ENCODE measurements around the gene ARHGEF2.

Gene ARHGEF2

DNA sequence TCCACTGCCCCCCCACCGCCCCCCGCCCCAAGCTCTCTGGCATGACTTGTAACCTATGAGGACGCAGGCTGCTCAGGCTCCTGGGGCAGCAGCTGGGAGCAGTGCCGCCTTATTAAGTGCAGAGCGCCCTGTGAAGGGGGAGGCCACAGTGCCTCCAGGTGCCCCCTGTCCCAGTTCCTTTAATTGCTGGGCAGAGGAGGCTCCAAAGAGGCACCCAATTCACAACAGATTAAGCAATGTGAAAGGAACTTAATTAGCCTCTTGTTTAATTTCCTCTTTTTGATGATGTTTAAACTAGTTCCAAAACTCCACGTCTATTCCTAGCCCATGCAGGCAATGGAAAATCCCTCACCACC lies 33.9 kb downstream of the ARHGEF2 start:
- Histone ChIP-seq H3K4me2 (peak overlapping the region; percentile 83), H3K27me3 (ENCODE audit: insufficient read depth, low read depth) (no peaks in the 10 kb centered on the region), H3K27ac (peak overlapping the region; percentile 23; the same call in 1 of the 2 replicates), H2AFZ (ENCODE audit: low read depth) (no peak overlapping the region), H3K4me3 (IDR thresholded peaks at IDR 0.05; ENCODE audit: insufficient read depth, low read depth, low read length) (no peak overlapping the region), H3K4me1 (ENCODE audit: low read depth, poor library complexity, severe bottlenecking) (peaks cover 100% of the 10 kb centered on the region), H3K36me3 (ENCODE audit: insufficient read depth) (peaks cover 10% of the 10 kb centered on the region; the same call in 1 of the 2 replicates), H3K79me2 (ENCODE audit: insufficient read depth, low read depth) (peaks cover 8% of the 10 kb centered on the region; the same call in 1 of the 2 replicates), H4K20me1 (ENCODE audit: insufficient read depth) (no peaks in the 10 kb centered on the region), H3K9ac (no peak overlapping the region)
- TF ChIP-seq, protein P1, sequence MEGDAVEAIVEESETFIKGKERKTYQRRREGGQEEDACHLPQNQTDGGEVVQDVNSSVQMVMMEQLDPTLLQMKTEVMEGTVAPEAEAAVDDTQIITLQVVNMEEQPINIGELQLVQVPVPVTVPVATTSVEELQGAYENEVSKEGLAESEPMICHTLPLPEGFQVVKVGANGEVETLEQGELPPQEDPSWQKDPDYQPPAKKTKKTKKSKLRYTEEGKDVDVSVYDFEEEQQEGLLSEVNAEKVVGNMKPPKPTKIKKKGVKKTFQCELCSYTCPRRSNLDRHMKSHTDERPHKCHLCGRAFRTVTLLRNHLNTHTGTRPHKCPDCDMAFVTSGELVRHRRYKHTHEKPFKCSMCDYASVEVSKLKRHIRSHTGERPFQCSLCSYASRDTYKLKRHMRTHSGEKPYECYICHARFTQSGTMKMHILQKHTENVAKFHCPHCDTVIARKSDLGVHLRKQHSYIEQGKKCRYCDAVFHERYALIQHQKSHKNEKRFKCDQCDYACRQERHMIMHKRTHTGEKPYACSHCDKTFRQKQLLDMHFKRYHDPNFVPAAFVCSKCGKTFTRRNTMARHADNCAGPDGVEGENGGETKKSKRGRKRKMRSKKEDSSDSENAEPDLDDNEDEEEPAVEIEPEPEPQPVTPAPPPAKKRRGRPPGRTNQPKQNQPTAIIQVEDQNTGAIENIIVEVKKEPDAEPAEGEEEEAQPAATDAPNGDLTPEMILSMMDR (conservative IDR thresholded peaks at IDR 0.05; ENCODE audit: low read depth, low read length), result no peak

DNA sequence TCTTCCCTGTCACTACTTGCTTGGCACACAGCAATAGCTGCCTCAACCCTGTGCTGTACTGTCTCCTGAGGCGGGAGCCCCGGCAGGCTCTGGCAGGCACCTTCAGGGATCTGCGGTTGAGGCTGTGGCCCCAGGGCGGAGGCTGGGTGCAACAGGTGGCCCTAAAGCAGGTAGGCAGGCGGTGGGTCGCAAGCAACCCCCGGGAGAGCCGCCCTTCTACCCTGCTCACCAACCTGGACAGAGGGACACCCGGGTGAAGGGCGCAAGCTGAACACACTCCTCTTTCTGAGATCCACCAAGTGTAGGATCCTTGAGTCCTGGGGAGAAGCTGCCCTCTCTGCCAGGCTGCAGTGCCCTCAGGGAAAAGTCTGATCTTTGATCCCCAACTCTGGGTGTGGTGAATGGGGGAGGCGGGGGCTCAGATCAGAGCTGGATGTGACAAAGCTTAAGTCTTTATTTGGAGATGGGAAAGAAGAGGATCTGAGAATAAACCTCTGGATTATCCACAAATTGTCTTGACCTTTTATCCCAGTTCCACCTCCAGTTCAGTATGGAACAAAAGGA lies 35.7 kb downstream of the ARHGEF2 start:
- Histone ChIP-seq H3K27ac (peak overlapping the region; percentile 25; the same call in 1 of the 2 replicates), H3K4me1 (ENCODE audit: low read depth, poor library complexity, severe bottlenecking) (peaks cover 100% of the 10 kb centered on the region), H3K9ac (no peak overlapping the region), H3K27me3 (ENCODE audit: insufficient read depth, low read depth) (no peaks in the 10 kb centered on the region), H3K36me3 (ENCODE audit: insufficient read depth) (peaks cover under 1% of the 10 kb centered on the region; the same call in 1 of the 2 replicates), H2AFZ (ENCODE audit: low read depth) (no peak overlapping the region), H4K20me1 (ENCODE audit: insufficient read depth) (no peaks in the 10 kb centered on the region), H3K4me3 (IDR thresholded peaks at IDR 0.05; ENCODE audit: insufficient read depth, low read depth, low read length) (peak overlapping the region; percentile 0), H3K79me2 (ENCODE audit: insufficient read depth, low read depth) (peaks cover 5% of the 10 kb centered on the region; the same call in 1 of the 2 replicates), H3K4me2 (peak overlapping the region; percentile 83)
- TF ChIP-seq, protein P1 (conservative IDR thresholded peaks at IDR 0.05; ENCODE audit: low read depth, low read length), result no peak

DNA sequence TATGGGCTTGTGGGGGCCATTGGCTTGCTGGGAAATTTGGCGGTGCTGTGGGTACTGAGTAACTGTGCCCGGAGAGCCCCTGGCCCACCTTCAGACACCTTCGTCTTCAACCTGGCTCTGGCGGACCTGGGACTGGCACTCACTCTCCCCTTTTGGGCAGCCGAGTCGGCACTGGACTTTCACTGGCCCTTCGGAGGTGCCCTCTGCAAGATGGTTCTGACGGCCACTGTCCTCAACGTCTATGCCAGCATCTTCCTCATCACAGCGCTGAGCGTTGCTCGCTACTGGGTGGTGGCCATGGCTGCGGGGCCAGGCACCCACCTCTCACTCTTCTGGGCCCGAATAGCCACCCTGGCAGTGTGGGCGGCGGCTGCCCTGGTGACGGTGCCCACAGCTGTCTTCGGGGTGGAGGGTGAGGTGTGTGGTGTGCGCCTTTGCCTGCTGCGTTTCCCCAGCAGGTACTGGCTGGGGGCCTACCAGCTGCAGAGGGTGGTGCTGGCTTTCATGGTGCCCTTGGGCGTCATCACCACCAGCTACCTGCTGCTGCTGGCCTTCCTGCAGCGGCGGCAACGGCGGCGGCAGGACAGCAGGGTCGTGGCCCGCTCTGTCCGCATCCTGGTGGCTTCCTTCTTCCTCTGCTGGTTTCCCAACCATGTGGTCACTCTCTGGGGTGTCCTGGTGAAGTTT lies 36.4 kb downstream of the ARHGEF2 start:
- no peak overlapping the region for H2AFZ ChIP-seq (ENCODE audit: low read depth)
- no peaks in the 10 kb centered on the region for H4K20me1 ChIP-seq (ENCODE audit: insufficient read depth)
- peak overlapping the region; percentile 5 for H3K4me3 ChIP-seq (IDR thresholded peaks at IDR 0.05; ENCODE audit: insufficient read depth, low read depth, low read length)
- TF ChIP-seq, protein P1 (conservative IDR thresholded peaks at IDR 0.05; ENCODE audit: low read depth, low read length), result no peak
- peak overlapping the region; percentile 44 for H3K27ac ChIP-seq
- no peaks in the 10 kb centered on the region for H3K36me3 ChIP-seq (ENCODE audit: insufficient read depth)
- peaks cover 96% of the 10 kb centered on the region for H3K4me1 ChIP-seq (ENCODE audit: low read depth, poor library complexity, severe bottlenecking)
- H3K79me2 ChIP-seq (ENCODE audit: insufficient read depth, low read depth), result peaks cover 5% of the 10 kb centered on the region; the same call in 1 of the 2 replicates
- H3K9ac ChIP-seq, result no peak overlapping the region
- no peaks in the 10 kb centered on the region for H3K27me3 ChIP-seq (ENCODE audit: insufficient read depth, low read depth)
- peak overlapping the region; percentile 83 for H3K4me2 ChIP-seq

DNA sequence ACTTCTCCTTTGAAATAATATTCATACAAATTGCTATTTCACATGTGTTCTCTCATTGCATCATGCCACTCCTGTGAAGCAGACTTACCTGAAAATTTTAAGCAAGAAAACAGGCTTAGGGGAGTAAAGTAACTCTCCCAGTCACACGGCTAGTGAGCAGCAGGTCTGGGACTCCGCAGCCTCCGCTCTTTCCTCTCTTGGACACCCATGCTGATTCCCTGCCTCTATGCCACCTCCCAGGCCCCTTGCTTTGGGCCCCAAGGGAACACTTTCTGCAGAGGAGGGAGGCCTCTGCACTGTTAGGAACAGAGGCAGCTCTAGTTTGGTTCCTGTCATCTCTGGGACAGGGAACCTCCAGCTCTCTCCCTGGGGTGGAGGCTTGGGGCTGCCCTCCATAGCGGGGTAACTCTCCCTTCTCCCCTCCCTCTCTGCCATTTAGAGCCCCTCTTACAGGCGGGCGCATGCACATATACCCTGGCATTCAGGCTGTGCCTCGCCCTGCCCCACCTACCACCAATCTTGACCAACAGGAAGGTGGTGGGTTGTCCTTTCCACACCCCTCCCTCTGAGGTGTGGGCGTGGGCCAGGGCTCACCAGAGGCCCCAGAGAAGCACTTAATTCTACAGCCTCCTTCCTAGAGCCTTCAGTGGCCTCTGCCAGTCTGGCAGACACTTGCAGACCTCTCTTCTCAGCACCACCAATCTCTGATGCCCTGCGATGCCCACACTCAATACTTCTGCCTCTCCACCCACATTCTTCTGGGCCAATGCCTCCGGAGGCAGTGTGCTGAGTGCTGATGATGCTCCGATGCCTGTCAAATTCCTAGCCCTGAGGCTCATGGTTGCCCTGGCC lies 37.1 kb downstream of the ARHGEF2 start, which contains the start of gene RXFP4:
RXFP4 (plus strand) TSS at position 646 of the 852 bp plus-strand sequence; CDS start at position 718, 72 bp downstream.
- peak within 1 kb of the TSS; percentile 9 for H3K4me3 ChIP-seq (IDR thresholded peaks at IDR 0.05; ENCODE audit: insufficient read depth, low read depth, low read length)
- H2AFZ ChIP-seq (ENCODE audit: low read depth), result no peak within 1 kb of the TSS
- no peaks in the 10 kb centered on the region for H3K27me3 ChIP-seq (ENCODE audit: insufficient read depth, low read depth)
- H3K9ac ChIP-seq, result peak within 1 kb of the TSS; percentile 0; the same call in 1 of the 2 replicates
- H3K36me3 ChIP-seq (ENCODE audit: insufficient read depth), result no peaks in the 10 kb centered on the region
- TF ChIP-seq, protein P1 (conservative IDR thresholded peaks at IDR 0.05; ENCODE audit: low read depth, low read length), result no peak
- peaks cover 88% of the 10 kb centered on the region for H3K4me1 ChIP-seq (ENCODE audit: low read depth, poor library complexity, severe bottlenecking)
- H4K20me1 ChIP-seq (ENCODE audit: insufficient read depth), result no peaks in the 10 kb centered on the region
- H3K79me2 ChIP-seq (ENCODE audit: insufficient read depth, low read depth), result peaks cover 5% of the 10 kb centered on the region; the same call in 1 of the 2 replicates
- peak within 1 kb of the TSS; percentile 83 for H3K4me2 ChIP-seq
- peak within 1 kb of the TSS; percentile 44 for H3K27ac ChIP-seq

Measured in KMS-11 (cell line).